Activated CD8-positive, alpha-beta memory T cell treated with anti-CD3 and anti-CD28 coated beads, Interleukin-2, amount 10 ng/mL, durations not matched to agents 7 days and 5 days (primary cell): ENCODE data around the gene MYO10. TPM values are rescaled to one million over a fixed set of nuclear protein-coding genes. Genes with fewer than 3 reads are reported as not detected.
"Not testable (repeated sequence)": the region's sequence is repeated elsewhere in the genome, so short reads cannot be mapped to it uniquely, and the experiment has no call there.

ENCODE experiments used
- ATAC-seq: fragments of 150-1000 bp; cut with Tn5 transposase; one replicate; pipeline ENCODE4 v1.10.0; 2021; ENCODE audit warnings: moderate library complexity
- CTCF ChIA-PET: fragments of 350-600 bp; sonication (Branson Sonifier 250); formaldehyde crosslinking; loops from one replicate; lab custom pipeline; 2021; ENCODE audit warnings: antibody characterized with exemption; lab: Charles Lee
- DNase-seq: peaks from one replicate; pipeline ENCODE4 v3.0.0-alpha.2; 2020
- H3K27ac Mint-ChIP-seq: one replicate; pipeline ENCODE4 v1.8.0; 2021; ENCODE audit warnings: mild to moderate bottlenecking, mixed read lengths
- H3K27me3 Mint-ChIP-seq: one replicate; pipeline ENCODE4 v1.8.0; 2021; ENCODE audit warnings: mixed read lengths
- H3K36me3 Mint-ChIP-seq: one replicate; pipeline ENCODE4 v1.8.0; 2021; ENCODE audit warnings: mild to moderate bottlenecking, mixed read lengths
- H3K4me1 Mint-ChIP-seq: one replicate; pipeline ENCODE4 v1.8.0; 2021; ENCODE audit warnings: mixed read lengths
- H3K4me3 Mint-ChIP-seq: one replicate; pipeline ENCODE4 v1.8.0; 2021; ENCODE audit warnings: mild to moderate bottlenecking, moderate library complexity, mixed read lengths
- H3K9me3 Mint-ChIP-seq: one replicate; pipeline ENCODE4 v1.8.0; 2022; ENCODE audit warnings: low read depth, mixed read lengths
- total RNA-seq, 2 experiments: library from RNA; stranded (reverse); gene quantifications; one replicate each; pipeline ENCODE4 v1.2.3, GENCODE V29; 2021

Gene MYO10
- total RNA-seq, 2 experiments from 2014 or later = not detected

DNA sequence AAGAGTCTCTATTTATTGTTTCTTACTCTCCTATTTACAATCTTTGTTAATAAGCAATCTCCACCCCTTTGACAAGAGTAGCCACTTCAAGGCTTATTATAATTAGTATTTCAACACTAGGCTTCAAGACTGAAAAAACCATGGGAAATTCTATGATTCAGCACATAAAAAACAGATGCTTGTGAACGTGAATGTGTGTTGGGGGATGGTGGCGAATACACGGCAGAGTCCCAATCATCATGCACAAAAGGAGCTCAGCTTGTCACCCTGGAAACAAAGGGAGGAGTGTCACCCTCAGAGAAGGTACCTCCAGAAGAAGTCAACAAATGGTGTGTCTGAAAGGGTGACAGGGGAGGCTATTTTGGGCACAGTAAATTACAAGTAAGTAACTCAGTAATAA, 162.1 kb downstream of the MYO10 start:
- CTCF ChIA-PET = no interaction called here
- H3K36me3 Mint-ChIP-seq = no peaks in the 10 kb centered on the region
- DNase-seq = no peak
- H3K9me3 Mint-ChIP-seq = no peaks in the 10 kb centered on the region
- H3K4me3 Mint-ChIP-seq = no peak overlapping the region
- no peak for ATAC-seq
- no peaks in the 10 kb centered on the region for H3K4me1 Mint-ChIP-seq
- H3K27ac Mint-ChIP-seq = no peak overlapping the region
- H3K27me3 Mint-ChIP-seq = peaks cover 6% of the 10 kb centered on the region

DNA sequence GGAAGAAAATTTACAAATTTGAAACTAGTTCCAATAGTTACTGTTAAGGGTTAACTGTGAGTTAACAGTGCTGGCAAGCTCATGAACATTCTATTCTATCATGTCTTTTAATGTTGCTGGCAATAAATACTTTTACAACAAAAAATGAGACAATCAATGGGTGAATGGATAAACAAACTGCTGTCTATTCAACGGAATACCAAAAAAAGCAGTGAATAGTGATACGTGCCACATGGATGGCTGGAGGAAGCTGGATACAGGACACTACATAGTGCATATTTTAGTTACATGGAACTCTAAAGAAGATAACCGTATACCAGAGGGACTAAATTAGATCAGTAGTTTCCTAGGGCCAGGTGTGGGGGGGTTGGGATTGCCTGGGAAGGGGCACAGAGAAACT, 163.5 kb downstream of the MYO10 start:
- H3K27ac Mint-ChIP-seq = no peak overlapping the region
- no peaks in the 10 kb centered on the region for H3K4me1 Mint-ChIP-seq
- no peak overlapping the region for H3K4me3 Mint-ChIP-seq
- peaks cover 4% of the 10 kb centered on the region for H3K27me3 Mint-ChIP-seq
- H3K9me3 Mint-ChIP-seq = no peaks in the 10 kb centered on the region
- ATAC-seq (no peak), DNase-seq (no peak)
- CTCF ChIA-PET = no interaction called here
- H3K36me3 Mint-ChIP-seq = no peaks in the 10 kb centered on the region

DNA sequence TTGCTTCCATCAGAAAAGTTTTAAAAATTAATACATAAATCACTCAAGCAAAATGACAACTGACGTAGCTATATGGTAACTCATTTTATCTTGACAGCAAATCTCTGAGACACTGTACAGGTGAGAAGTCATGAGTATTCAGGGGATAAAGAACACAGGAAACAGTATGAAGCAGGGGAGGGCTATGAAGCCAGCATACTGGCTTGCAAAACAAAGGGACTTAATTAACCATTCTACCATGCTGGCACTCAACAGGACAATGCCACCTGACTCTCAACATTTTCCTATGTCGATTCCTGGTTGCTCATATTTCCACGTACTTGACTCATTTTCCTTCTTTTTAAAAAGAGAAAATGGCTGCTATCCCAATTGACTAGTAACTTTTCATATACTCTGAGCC, 167.9 kb downstream of the MYO10 start:
- H3K27me3 Mint-ChIP-seq = no peaks in the 10 kb centered on the region
- no peak for DNase-seq
- no peaks in the 10 kb centered on the region for H3K4me1 Mint-ChIP-seq
- no peaks in the 10 kb centered on the region for H3K9me3 Mint-ChIP-seq
- no peak for ATAC-seq
- H3K36me3 Mint-ChIP-seq = no peaks in the 10 kb centered on the region
- CTCF ChIA-PET = no interaction called here
- H3K27ac Mint-ChIP-seq = no peak overlapping the region
- no peak overlapping the region for H3K4me3 Mint-ChIP-seq

DNA sequence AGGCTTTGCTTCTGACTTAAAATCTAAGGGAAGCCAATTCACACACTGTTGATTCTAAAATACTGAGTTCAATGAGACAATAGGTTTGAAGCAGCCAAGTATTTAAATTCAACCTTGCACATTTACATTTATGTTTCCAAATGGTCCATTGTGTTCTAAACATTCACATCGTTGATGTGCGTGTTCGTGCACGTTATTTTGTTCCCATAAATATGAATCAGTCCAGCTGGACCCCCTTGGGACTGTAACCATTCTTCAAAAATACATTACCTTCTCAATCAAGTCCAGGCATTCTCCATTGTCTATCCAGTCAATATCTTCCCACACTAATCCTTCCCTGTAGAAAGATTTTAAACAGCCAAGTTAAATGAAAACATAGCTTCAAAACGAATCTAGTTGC, 172.9 kb downstream of the MYO10 start:
- DNase-seq = no peak
- Mint-ChIP-seq H3K27me3 (no peaks in the 10 kb centered on the region), H3K27ac (no peak overlapping the region), H3K9me3 (no peaks in the 10 kb centered on the region), H3K4me1 (peaks cover 6% of the 10 kb centered on the region), H3K36me3 (no peaks in the 10 kb centered on the region), H3K4me3 (no peak overlapping the region)
- no peak for ATAC-seq
- CTCF ChIA-PET = no interaction called here

DNA sequence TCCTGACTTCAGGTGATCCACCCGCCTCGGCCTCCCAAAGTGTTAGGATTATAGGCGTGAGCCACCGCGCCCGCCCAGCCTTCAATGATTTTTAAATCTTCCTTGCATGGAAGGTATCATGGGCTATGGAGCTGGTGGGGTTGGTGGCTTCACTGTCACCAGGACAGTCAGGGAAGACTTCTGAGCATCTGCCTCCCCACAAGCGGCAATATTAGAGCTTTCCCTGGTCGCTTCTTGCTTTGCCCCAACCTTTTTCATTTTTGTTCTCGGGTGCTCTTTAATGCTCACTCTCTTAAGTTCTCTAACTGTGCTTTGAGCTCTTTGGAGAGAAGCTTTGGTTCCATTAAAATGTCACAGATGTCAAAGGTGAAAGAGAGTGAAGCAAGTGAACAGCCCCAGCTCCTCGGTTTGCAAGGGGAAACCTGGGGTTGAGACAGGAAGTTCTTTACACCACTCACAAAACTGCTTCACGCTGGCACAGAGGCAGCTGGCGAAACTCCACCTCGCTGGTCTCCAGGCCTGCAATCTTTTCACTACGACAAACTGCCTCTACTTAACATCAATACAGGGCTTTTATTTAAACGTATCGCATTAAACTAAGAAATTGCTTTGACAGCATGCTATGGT, 176.8 kb downstream of the MYO10 start:
- H3K27ac Mint-ChIP-seq = no peak overlapping the region
- CTCF ChIA-PET = interaction anchor here (0.6 kb wide), 1 partner anchor 500 kb away, joined by 3 read pairs; no protein-coding TSS in a partner anchor
- no peaks in the 10 kb centered on the region for H3K36me3 Mint-ChIP-seq
- H3K27me3 Mint-ChIP-seq = peaks cover 2% of the 10 kb centered on the region
- peak; percentile 41 for DNase-seq
- no peaks in the 10 kb centered on the region for H3K9me3 Mint-ChIP-seq
- H3K4me3 Mint-ChIP-seq = no peak overlapping the region
- peak; percentile 65 for ATAC-seq
- peaks cover 6% of the 10 kb centered on the region for H3K4me1 Mint-ChIP-seq

DNA sequence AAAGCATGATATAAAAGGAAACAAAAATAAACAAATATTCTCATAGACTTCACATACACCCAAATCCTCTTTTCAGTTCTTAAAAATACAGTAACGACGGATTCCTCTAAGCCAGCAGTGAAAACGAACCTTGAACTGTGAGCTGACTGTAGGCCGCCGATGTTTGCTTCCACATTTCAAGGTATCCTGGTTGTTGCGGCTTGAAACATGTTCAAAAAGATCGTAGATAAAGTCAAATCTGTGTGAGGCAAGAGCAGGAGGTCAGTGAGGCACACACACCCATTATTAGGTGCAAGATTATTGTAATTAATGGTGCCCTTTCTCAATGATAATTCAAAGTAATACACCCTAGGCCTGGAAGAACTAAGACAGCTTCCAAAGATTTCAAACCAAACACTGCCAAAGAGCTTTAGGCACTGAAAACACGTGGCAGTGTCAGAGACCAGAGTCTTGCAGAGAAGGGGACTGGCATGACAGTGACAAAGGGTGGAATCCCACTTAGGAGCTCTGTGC, 178.0 kb downstream of the MYO10 start:
- ATAC-seq = no peak
- CTCF ChIA-PET = no interaction called here
- no peak for DNase-seq
- H3K27ac Mint-ChIP-seq = no peak overlapping the region
- H3K27me3 Mint-ChIP-seq = peaks cover 2% of the 10 kb centered on the region
- no peaks in the 10 kb centered on the region for H3K9me3 Mint-ChIP-seq
- peaks cover 6% of the 10 kb centered on the region for H3K4me1 Mint-ChIP-seq
- H3K36me3 Mint-ChIP-seq = no peaks in the 10 kb centered on the region
- no peak overlapping the region for H3K4me3 Mint-ChIP-seq

DNA sequence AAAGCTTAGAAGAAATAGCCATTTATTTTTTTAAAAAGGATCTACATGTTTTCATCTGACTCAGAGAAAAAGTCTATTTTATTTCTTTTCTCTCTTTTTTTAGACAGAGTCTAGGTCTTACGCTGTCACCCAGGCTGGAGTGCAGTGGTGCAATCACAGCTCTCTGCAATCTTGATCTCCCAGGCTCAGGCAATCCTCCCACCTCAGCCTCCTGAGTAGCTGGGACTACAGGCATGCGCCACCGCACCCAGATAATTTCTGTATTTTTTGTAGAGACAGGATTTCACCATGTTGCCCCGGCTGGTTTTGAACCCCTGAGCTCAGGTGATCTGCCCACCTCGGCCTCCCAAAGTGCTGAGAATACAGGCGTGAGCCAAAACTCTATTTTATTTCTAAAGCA, 178.5 kb downstream of the MYO10 start:
- H3K27me3 Mint-ChIP-seq, H3K9me3 Mint-ChIP-seq, DNase-seq, H3K36me3 Mint-ChIP-seq, H3K4me3 Mint-ChIP-seq, H3K4me1 Mint-ChIP-seq, CTCF ChIA-PET, ATAC-seq, H3K27ac Mint-ChIP-seq: not testable (repeated sequence)

DNA sequence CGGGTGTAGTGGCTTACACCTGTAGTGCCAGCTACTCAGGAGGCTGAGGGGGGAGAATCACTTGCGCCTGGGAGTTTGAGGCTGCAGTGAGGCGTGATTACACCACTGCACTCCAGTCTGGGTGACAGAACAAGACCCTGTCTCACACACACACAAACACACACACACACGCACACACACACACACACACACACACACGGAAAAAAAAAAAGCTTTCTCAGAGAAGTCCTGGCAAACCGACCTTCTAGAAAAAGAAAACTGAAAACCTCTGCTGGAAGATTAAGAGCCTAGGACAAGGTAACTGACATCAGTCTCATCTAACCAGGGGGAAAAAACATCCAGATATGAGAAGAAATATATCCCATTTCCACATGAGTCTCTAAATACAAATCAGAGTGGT, 178.9 kb downstream of the MYO10 start:
- Mint-ChIP-seq H3K9me3 (no peaks in the 10 kb centered on the region), H3K27ac (no peak overlapping the region), H3K4me1 (peaks cover 6% of the 10 kb centered on the region), H3K27me3 (peaks cover 2% of the 10 kb centered on the region), H3K36me3 (no peaks in the 10 kb centered on the region), H3K4me3 (no peak overlapping the region)
- CTCF ChIA-PET = no interaction called here
- DNase-seq = no peak
- ATAC-seq = no peak

DNA sequence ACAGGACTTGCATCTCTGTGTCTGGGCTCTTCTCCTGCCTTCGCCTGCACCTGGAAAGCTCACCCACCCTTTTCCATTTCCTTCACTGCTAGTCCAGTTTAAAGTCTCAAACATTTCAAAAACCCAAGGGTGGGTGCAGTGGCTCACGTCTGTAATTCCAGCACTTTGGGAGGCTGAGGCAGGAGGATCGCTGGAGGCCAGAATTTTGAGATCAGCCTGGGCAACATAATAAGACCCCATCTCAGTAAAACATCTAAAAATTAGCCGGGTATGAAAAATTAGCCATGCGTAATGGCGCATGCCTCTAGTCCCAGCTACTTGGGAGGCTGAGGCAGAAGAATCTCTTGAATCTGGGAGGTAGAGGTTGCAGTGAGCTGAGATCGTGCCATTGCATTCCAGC, 179.4 kb downstream of the MYO10 start:
- Mint-ChIP-seq H3K36me3 (no peaks in the 10 kb centered on the region), H3K4me1 (peaks cover 6% of the 10 kb centered on the region), H3K27me3 (peaks cover 2% of the 10 kb centered on the region), H3K4me3 (no peak overlapping the region), H3K27ac (no peak overlapping the region), H3K9me3 (no peaks in the 10 kb centered on the region)
- ATAC-seq = no peak
- CTCF ChIA-PET = no interaction called here
- DNase-seq = no peak

DNA sequence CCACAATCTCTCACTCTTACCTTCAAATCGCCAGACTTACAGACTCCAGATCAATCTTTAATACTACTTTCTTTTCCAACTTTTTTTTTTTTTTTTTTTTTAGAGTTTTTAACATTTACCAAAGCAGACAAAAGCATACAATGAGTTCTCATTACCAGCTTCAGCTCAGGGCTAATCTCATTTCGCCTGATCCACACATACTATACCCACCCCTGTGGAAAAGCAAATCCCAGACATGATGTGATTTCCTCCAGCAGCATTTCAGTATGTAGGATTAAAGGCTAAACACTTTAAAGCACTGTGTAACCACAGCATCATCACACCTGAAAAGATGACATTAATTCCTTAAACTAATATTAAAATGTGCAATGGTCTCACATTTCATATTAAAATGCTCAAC, 180.4 kb downstream of the MYO10 start:
- H3K27me3 Mint-ChIP-seq = peaks cover 2% of the 10 kb centered on the region
- CTCF ChIA-PET = no interaction called here
- no peaks in the 10 kb centered on the region for H3K9me3 Mint-ChIP-seq
- H3K4me1 Mint-ChIP-seq = peaks cover 6% of the 10 kb centered on the region
- no peak for ATAC-seq
- no peak for DNase-seq
- H3K4me3 Mint-ChIP-seq = no peak overlapping the region
- no peak overlapping the region for H3K27ac Mint-ChIP-seq
- no peaks in the 10 kb centered on the region for H3K36me3 Mint-ChIP-seq

DNA sequence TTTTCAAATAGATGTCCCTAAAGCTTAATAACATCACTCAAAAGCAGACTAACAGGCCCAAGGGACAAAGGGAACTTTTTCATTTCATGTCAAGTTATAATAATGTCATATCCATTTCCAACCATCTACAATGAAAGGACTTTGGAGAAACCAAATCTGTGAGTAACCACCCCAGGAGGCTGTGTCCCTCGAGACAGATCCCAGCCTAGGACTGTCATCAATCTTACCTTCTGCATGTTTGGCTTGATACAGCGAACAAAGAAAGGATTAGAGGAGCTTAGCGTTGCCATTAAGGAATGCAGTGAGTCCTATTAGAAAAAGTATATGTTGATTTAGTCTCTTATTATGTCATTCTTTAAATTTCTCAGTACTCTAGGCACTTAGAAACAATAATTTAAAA, 181.5 kb downstream of the MYO10 start:
- CTCF ChIA-PET = interaction anchor here (1.5 kb wide), 1 partner anchor 22 kb away, joined by 3 read pairs; no protein-coding TSS in a partner anchor
- no peaks in the 10 kb centered on the region for H3K9me3 Mint-ChIP-seq
- H3K27ac Mint-ChIP-seq = no peak overlapping the region
- no peaks in the 10 kb centered on the region for H3K36me3 Mint-ChIP-seq
- no peak for ATAC-seq
- H3K4me3 Mint-ChIP-seq = no peak overlapping the region
- H3K27me3 Mint-ChIP-seq = peaks cover 2% of the 10 kb centered on the region
- no peak for DNase-seq
- H3K4me1 Mint-ChIP-seq = peaks cover 5% of the 10 kb centered on the region

DNA sequence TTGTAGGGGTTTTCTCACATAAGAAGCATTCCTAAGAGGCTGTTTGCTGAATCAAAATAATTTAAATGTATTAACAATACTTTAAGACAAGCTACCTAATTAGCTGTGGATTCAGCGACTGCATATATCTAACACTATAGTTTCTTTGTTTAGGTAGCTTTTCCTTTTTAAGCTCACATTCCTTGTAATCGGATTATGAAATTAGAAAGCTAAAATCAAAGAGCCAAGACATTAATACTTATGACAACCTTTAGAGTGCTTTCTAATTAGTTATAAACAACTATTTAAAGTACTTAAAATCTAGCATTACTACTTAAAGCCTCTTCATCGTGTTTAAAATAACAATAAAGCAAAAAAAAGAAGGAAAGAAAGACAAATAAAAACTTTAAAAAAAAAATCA, 182.0 kb downstream of the MYO10 start:
- DNase-seq = no peak
- H3K36me3 Mint-ChIP-seq = no peaks in the 10 kb centered on the region
- no peak overlapping the region for H3K4me3 Mint-ChIP-seq
- CTCF ChIA-PET = interaction anchor here (1.5 kb wide), 1 partner anchor 21 kb away, joined by 3 read pairs; no protein-coding TSS in a partner anchor
- no peak overlapping the region for H3K27ac Mint-ChIP-seq
- H3K9me3 Mint-ChIP-seq = no peaks in the 10 kb centered on the region
- ATAC-seq = no peak
- H3K4me1 Mint-ChIP-seq = peaks cover under 1% of the 10 kb centered on the region
- peaks cover 2% of the 10 kb centered on the region for H3K27me3 Mint-ChIP-seq

DNA sequence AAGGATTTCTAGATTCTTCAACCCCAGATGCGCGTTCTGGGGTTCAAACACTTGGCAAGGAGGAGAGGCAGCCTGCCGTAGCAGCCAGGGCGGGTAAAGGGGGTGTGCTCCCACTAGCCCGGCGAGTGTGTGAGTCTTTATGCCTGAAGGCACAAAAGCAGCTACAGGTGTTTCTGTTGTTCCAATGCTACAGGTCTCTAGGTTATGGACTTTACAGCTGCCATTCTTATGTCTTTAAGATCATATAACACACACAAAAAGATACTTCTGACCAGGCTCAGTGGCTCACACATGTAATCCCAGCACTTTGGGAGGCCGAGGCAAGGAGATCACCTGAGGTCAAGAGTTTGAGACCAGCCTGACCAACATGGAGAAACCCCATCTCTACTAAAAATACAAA, 185.6 kb downstream of the MYO10 start:
- ATAC-seq = no peak
- CTCF ChIA-PET = no interaction called here
- no peaks in the 10 kb centered on the region for H3K27me3 Mint-ChIP-seq
- no peaks in the 10 kb centered on the region for H3K9me3 Mint-ChIP-seq
- no peaks in the 10 kb centered on the region for H3K36me3 Mint-ChIP-seq
- no peak overlapping the region for H3K27ac Mint-ChIP-seq
- H3K4me3 Mint-ChIP-seq = no peak overlapping the region
- no peaks in the 10 kb centered on the region for H3K4me1 Mint-ChIP-seq
- no peak for DNase-seq

DNA sequence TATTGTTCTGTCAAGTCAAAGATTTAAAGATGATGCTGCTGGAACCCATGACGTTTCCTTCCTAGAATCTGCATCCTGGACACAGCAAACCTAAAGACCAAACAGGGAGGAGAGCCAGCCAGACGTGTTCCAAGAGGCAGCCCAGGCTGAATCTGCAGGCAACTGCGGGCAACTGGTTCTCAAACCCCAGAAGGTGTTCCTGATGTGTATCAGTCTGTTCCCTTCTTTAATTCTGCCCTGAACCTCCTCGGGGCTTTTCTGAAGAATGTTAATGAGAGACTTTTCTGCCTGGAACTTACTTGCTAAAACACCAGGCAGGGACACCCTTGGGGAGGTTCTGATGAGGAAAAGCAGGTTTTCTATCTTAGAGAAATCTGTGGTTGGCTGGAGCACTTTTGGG, 186.5 kb downstream of the MYO10 start:
- H3K4me3 Mint-ChIP-seq = no peak overlapping the region
- DNase-seq (no peak), ATAC-seq (no peak)
- no peaks in the 10 kb centered on the region for H3K4me1 Mint-ChIP-seq
- no peak overlapping the region for H3K27ac Mint-ChIP-seq
- H3K36me3 Mint-ChIP-seq = no peaks in the 10 kb centered on the region
- H3K27me3 Mint-ChIP-seq = no peaks in the 10 kb centered on the region
- CTCF ChIA-PET = no interaction called here
- H3K9me3 Mint-ChIP-seq = no peaks in the 10 kb centered on the region
